GM12878 (cell line): Measurements from ENCODE around the gene SCAP. TPM values are rescaled to one million over a fixed set of nuclear protein-coding genes. Genes with fewer than 3 reads are reported as not detected.

Source experiments
- ATAC-seq: fragments of 200-7000 bp; cut with Tn5 transposase; 3 replicates; pipeline ENCODE4 v1.9.1; 2020; ENCODE audit warnings: mild to moderate bottlenecking, moderate library complexity
- BruUV-seq: library from RNA; stranded (reverse); fragments of 400-500 nt; replicated peaks from 2 replicates; lab custom pipeline; 2021; lab: Mats Ljungman, UMichigan
- CTCF ChIA-PET: fragments of 300-600 bp; sonication (Branson Sonifier 250); formaldehyde crosslinking; extraction: SDS; loops from one replicate; lab custom pipeline; 2021; ENCODE audit warnings: inconsistent platforms; lab: Yijun Ruan, JAX
- POLR2A ChIA-PET: fragments of 350-600 bp; formaldehyde crosslinking; extraction: SDS; loops from one replicate; lab custom pipeline; 2021; ENCODE audit warnings: inconsistent platforms; lab: Charles Lee
- RAD21 ChIA-PET: fragments of 300-600 bp; sonication (Branson Sonifier 250); formaldehyde crosslinking; loops from one replicate; lab custom pipeline; 2023; ENCODE audit warnings: antibody characterized with exemption; ENCODE audit not compliant: unreplicated experiment; lab: Charles Lee
- SMC1A ChIA-PET: fragments of 300-600 bp; sonication (Branson Sonifier 250); formaldehyde crosslinking; loops from one replicate; lab custom pipeline; 2023; ENCODE audit not compliant: unreplicated experiment, uncharacterized antibody; lab: Charles Lee
- DNase-seq: peaks from one replicate; pipeline ENCODE4 v3.0.0-alpha.2; 2011; ENCODE audit warnings: low read depth, low spot score
- FAIRE-seq: peaks from 3 replicates; lab custom pipeline; 2011; peaks lifted over from hg19 to GRCh38; lab: Jason Lieb, UNC
- H2AFZ ChIP-seq: 2 replicates; pipeline ENCODE4 v1.6.0; 2011; ENCODE audit warnings: low read depth, low read length, control low read depth; ENCODE audit not compliant: control insufficient read depth
- H3K27ac ChIP-seq: 2 replicates; pipeline ENCODE4 v1.5.1; 2011; ENCODE audit warnings: control low read depth; ENCODE audit not compliant: control insufficient read depth, insufficient read depth
- H3K27me3 ChIP-seq, 2 experiments: replicated peaks in 1 of 2; 2 replicates each; pipeline versions ENCODE4 v1.6.0 to v1.6.1; 2011; ENCODE audit warnings: low read length in 1 of 2; ENCODE audit not compliant: control insufficient read depth in 2 of 2, insufficient read depth in 2 of 2
- H3K36me3 ChIP-seq, 2 experiments: 2 replicates each; pipeline ENCODE4 v1.5.1; 2011; ENCODE audit warnings: low read length in 1 of 2; ENCODE audit not compliant: control insufficient read depth in 2 of 2, insufficient read depth in 2 of 2
- H3K4me1 ChIP-seq: 2 replicates; pipeline ENCODE4 v1.6.1; 2011; ENCODE audit warnings: mild to moderate bottlenecking, low read length, moderate library complexity, mixed read lengths; ENCODE audit not compliant: control insufficient read depth, insufficient read depth
- H3K4me2 ChIP-seq: 2 replicates; pipeline ENCODE4 v1.6.0; 2011; ENCODE audit warnings: control low read depth; ENCODE audit not compliant: control insufficient read depth, insufficient read depth
- H3K4me3 ChIP-seq: fragments of 200-600 bp; sonication (generic); 2 replicates; pipeline ENCODE4 v1.5.1; 2016
- H3K79me2 ChIP-seq: 2 replicates; pipeline ENCODE4 v1.6.0; 2011; ENCODE audit warnings: low read length; ENCODE audit not compliant: control insufficient read depth, insufficient read depth
- H3K9ac ChIP-seq: 2 replicates; pipeline ENCODE4 v1.8.0; 2011; ENCODE audit warnings: low read length, control low read depth, mixed read lengths; ENCODE audit not compliant: control insufficient read depth, insufficient read depth
- H3K9me3 ChIP-seq: replicated peaks from 3 replicates; pipeline ENCODE4 v1.5.1; 2011; ENCODE audit warnings: mild to moderate bottlenecking, low read length; ENCODE audit not compliant: control insufficient read depth, insufficient read depth
- H4K20me1 ChIP-seq: 2 replicates; pipeline ENCODE4 v1.6.0; 2011; ENCODE audit not compliant: control insufficient read depth, insufficient read depth
- CBX5 ChIP-seq: sonication (generic); IDR thresholded peaks from 2 replicates; pipeline ENCODE4 v1.6.1; 2016; ENCODE audit warnings: low read depth, moderate library complexity, mild to moderate bottlenecking, inconsistent platforms
- CTCF ChIP-seq, 3 experiments: IDR thresholded peaks in 2 of 3; conservative IDR thresholded peaks in 1 of 3; 2 replicates each; pipeline ENCODE4 v1.5.1; 2011; ENCODE audit warnings: low read depth in 3 of 3, low read length in 3 of 3, mild to moderate bottlenecking in 3 of 3, control low read depth in 2 of 3, moderate library complexity in 2 of 3, inconsistent platforms in 1 of 3, mixed read lengths in 1 of 3; ENCODE audit not compliant: control insufficient read depth in 2 of 3, insufficient read depth in 1 of 3; ENCODE audit errors: extremely low read depth in 1 of 3
- EED ChIP-seq: sonication (generic); IDR thresholded peaks from 2 replicates; pipeline ENCODE4 v1.6.1; 2016; ENCODE audit warnings: antibody characterized with exemption, low read depth
- NR2F1 ChIP-seq: fragments of 450-650 bp; conservative IDR thresholded peaks from 2 replicates; pipeline ENCODE4 v1.6.1; 2017; ENCODE audit warnings: mild to moderate bottlenecking
- POU2F2 ChIP-seq: IDR thresholded peaks from 3 replicates; pipeline ENCODE4 v1.6.1; 2011; ENCODE audit warnings: low read depth, mild to moderate bottlenecking, low read length, borderline replicate concordance
- RAD51 ChIP-seq: fragments of 450-650 bp; IDR thresholded peaks from 2 replicates; pipeline ENCODE4 v1.6.1; 2016; ENCODE audit warnings: moderate library complexity, mild to moderate bottlenecking, inconsistent platforms
- RCOR1 ChIP-seq: conservative IDR thresholded peaks from 2 replicates; pipeline ENCODE4 v1.6.1; 2012; ENCODE audit warnings: low read depth, low read length, improper control_type of control experiment
- SRF ChIP-seq, 2 experiments: IDR thresholded peaks; 2 replicates each; pipeline ENCODE4 v1.6.1; 2011; ENCODE audit warnings: low read depth in 2 of 2, low read length in 2 of 2, mild to moderate bottlenecking in 1 of 2, moderate library complexity in 1 of 2
- SUZ12 ChIP-seq: fragments of 200-600 bp; sonication (generic); IDR thresholded peaks from one replicate; pipeline ENCODE4 v1.6.1; 2018; ENCODE audit warnings: antibody characterized with exemption, mild to moderate bottlenecking; ENCODE audit not compliant: unreplicated experiment
- WRNIP1 ChIP-seq: IDR thresholded peaks from 2 replicates; pipeline ENCODE4 v1.6.1; 2011; ENCODE audit warnings: low read depth, low read length, improper control_type of control experiment, borderline replicate concordance
- ZNF274 ChIP-seq: IDR thresholded peaks from one replicate; pipeline ENCODE4 v1.8.0; 2011; ENCODE audit not compliant: insufficient read length, insufficient read depth
- ZZZ3 ChIP-seq: IDR thresholded peaks from 2 replicates; pipeline ENCODE4 v1.6.1; 2011; ENCODE audit warnings: low read depth; ENCODE audit not compliant: control insufficient read depth, insufficient read length
- WGBS: methylation state at CpG from one replicate; pipeline ENCODE4 v1.1.6; 2016; ENCODE audit warnings: low lambda C conversion rate; ENCODE audit not compliant: insufficient replicate concordance, insufficient coverage; ENCODE audit errors: missing lambda C conversion rate; 5-methylcytosine and 5-hydroxymethylcytosine counted together
- in situ Hi-C: fragments of 300-500 bp; cut with MboI; formaldehyde crosslinking; loops from 9 replicates; pipeline ENCODE4 v1.14.3; 2018; ENCODE audit warnings: mixed read lengths
- intact Hi-C: fragments of 100-400 bp; cut with micrococcal nuclease; formaldehyde crosslinking; loops from one replicate; pipeline ENCODE4 v1.14.2; 2022; ENCODE audit not compliant: unreplicated experiment
- polyA plus RNA-seq, 11 experiments: library from polyadenylated mRNA; depleted of rRNA in 4 of 11; unstranded in 6 of 11; stranded (reverse) in 5 of 11; fragments of >200 nt; fragmentation: Nextera tagmentation in 4 of 11; fragmentation: Illumina TruSeq in 1 of 11; extraction: Ambion mirVana in 4 of 11; extraction: Trizol in 1 of 11; gene quantifications; 1 replicate in 1 of 11; 2 replicates in 10 of 11; pipeline versions ENCODE4 v1.2.1 to v1.2.3, GENCODE V29; 2011 to 2016; ENCODE audit warnings: inconsistent platforms in 2 of 11, missing spikeins in 2 of 11, low read depth in 1 of 11
- total RNA-seq, 4 experiments: library from RNA; depleted of rRNA in 3 of 4; stranded (reverse); fragments of >200 nt in 3 of 4; fragmentation: Illumina TruSeq in 1 of 4; extraction: Trizol in 1 of 4; gene quantifications; 2 replicates each; pipeline versions ENCODE4 v1.2.1 to v1.2.3, GENCODE V29; 2013 to 2021
- TF ChIP-seq, protein P1 (sequence below): fragments of 150-350 bp; IDR thresholded peaks from 2 replicates; pipeline ENCODE4 v1.6.1; 2014; ENCODE audit warnings: mild to moderate bottlenecking, low read depth, low read length
- TF ChIP-seq, protein P2 (sequence below): fragments of 450-650 bp; IDR thresholded peaks from 2 replicates; pipeline ENCODE4 v1.6.1; 2016; ENCODE audit warnings: mild to moderate bottlenecking

Gene SCAP
- total and polyA plus RNA-seq, 10 of the 15 experiments (the other 5 are each of a cell fraction or from before 2014, with no cell fraction given), result 1.5 to 64.1 (median 27.9) TPM

DNA sequence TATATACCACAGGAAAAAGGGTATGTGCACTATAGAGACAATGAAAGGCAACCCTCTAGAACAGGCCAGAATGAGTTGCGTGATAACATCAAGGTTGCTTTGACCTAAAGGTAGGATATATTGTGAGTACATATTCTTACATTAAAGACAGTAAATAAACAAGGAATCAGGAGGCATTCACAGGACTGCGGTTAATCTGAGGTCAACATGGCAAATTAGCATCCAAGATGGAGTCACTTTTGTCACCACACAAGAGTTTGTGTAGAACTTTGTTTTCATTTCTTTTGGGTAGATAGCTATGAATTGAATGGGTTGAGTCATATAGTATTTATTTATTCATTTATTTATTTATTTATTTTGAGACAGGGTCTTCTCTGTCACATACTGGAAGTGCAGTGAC lies 11.5 kb upstream of the SCAP start:
- ChIA-PET RAD21 (no interaction called here), SMC1A (no interaction called here), CTCF (interaction anchor here (1.3 kb wide), 1 partner anchor 32 kb away, joined by 4 read pairs; no protein-coding TSS in a partner anchor), POLR2A (no interaction called here)
- ATAC-seq (no peak), DNase-seq (no peak), FAIRE-seq (no peak)
- 98% methylated on average over 2 of the region's 2 CpGs for WGBS
- H3K27ac ChIP-seq, result no peak overlapping the region
- no TSS peak for BruUV-seq
- no peak overlapping the region for H3K4me3 ChIP-seq
- H3K36me3 ChIP-seq, result no peaks in the 10 kb centered on the region
- H4K20me1 ChIP-seq, result no peaks in the 10 kb centered on the region
- intact Hi-C loops, result no loop called here
- H3K27me3 ChIP-seq, result no peaks in the 10 kb centered on the region
- in situ Hi-C loops, result no loop called here
- H3K9ac ChIP-seq, result no peak overlapping the region
- H2AFZ ChIP-seq, result no peak overlapping the region
- H3K9me3 ChIP-seq, result no peaks in the 10 kb centered on the region
- TF ChIP-seq EED (no peak), RCOR1 (no peak), ZZZ3 (no peak), SRF (IDR thresholded peaks at IDR 0.05; ENCODE audit: low read depth in 2 of 2, low read length in 2 of 2) (no peak), POU2F2 (no peak)
- TF ChIP-seq, protein P1, sequence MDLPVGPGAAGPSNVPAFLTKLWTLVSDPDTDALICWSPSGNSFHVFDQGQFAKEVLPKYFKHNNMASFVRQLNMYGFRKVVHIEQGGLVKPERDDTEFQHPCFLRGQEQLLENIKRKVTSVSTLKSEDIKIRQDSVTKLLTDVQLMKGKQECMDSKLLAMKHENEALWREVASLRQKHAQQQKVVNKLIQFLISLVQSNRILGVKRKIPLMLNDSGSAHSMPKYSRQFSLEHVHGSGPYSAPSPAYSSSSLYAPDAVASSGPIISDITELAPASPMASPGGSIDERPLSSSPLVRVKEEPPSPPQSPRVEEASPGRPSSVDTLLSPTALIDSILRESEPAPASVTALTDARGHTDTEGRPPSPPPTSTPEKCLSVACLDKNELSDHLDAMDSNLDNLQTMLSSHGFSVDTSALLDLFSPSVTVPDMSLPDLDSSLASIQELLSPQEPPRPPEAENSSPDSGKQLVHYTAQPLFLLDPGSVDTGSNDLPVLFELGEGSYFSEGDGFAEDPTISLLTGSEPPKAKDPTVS, result no peak
- no peak overlapping the region for H3K4me2 ChIP-seq
- H3K79me2 ChIP-seq, result no peaks in the 10 kb centered on the region
- peaks cover 3% of the 10 kb centered on the region for H3K4me1 ChIP-seq

- H3K4me2 ChIP-seq, result no peak overlapping the region
- no peak overlapping the region for H3K27ac ChIP-seq
- ChIA-PET SMC1A (interaction anchor here (0.5 kb wide), 1 partner anchor 330 kb away, joined by 5 read pairs; no protein-coding TSS in a partner anchor), POLR2A (interaction anchor here (0.5 to 0.6 kb wide), 3 partner anchors 20 to 273 kb away, joined by 3 read pairs; no protein-coding TSS in a partner anchor), CTCF (interaction anchor here (1.4 to 1.6 kb wide), 2 partner anchors 9 to 64 kb away, joined by 3 to 4 read pairs; no protein-coding TSS in a partner anchor), RAD21 (no interaction called here)
- H4K20me1 ChIP-seq, result no peaks in the 10 kb centered on the region
- DNase-seq, result no peak
- BruUV-seq, result no TSS peak
- no peak overlapping the region for H3K9ac ChIP-seq
- no peak for FAIRE-seq
- no peaks in the 10 kb centered on the region for H3K27me3 ChIP-seq
- 78% methylated on average over 3 of the region's 3 CpGs for WGBS
- no peaks in the 10 kb centered on the region for H3K9me3 ChIP-seq
- no peak overlapping the region for H2AFZ ChIP-seq
- intact Hi-C loops (no loop called here), in situ Hi-C loops (no loop called here)
- H3K79me2 ChIP-seq, result no peaks in the 10 kb centered on the region
- no peaks in the 10 kb centered on the region for H3K4me1 ChIP-seq
- ATAC-seq, result no peak
- H3K4me3 ChIP-seq, result no peak overlapping the region
- no peaks in the 10 kb centered on the region for H3K36me3 ChIP-seq
- TF ChIP-seq WRNIP1 (no peak), NR2F1 (no peak), ZNF274 (no peak), CBX5 (no peak), RAD51 (no peak), CTCF (IDR thresholded peaks at IDR 0.05 in 2 of 3, conservative IDR thresholded peaks at IDR 0.05 in 1 of 3; ENCODE audit: control insufficient read depth in 2 of 3, extremely low read depth in 1 of 3, insufficient read depth in 1 of 3, low read depth in 3 of 3, low read length in 3 of 3) (no peak), SUZ12 (no peak)
- TF ChIP-seq, protein P2, sequence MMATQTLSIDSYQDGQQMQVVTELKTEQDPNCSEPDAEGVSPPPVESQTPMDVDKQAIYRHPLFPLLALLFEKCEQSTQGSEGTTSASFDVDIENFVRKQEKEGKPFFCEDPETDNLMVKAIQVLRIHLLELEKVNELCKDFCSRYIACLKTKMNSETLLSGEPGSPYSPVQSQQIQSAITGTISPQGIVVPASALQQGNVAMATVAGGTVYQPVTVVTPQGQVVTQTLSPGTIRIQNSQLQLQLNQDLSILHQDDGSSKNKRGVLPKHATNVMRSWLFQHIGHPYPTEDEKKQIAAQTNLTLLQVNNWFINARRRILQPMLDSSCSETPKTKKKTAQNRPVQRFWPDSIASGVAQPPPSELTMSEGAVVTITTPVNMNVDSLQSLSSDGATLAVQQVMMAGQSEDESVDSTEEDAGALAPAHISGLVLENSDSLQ, result no peak
These were observed 10.1 kb upstream of the SCAP start for GRCh38 chr3:47485812-47486211.
